ENCODE measurements around the gene PCDH11X.
A peak's percentile ranks its signal among the peaks of the same experiment; 100 is the strongest.
"Not testable (repeated sequence)": the region's sequence is repeated elsewhere in the genome, so short reads cannot be mapped to it uniquely, and the experiment has no call there.

PCDH11X gene

GRCh38 chrX:91779135-91779534, at the start of gene PCDH11X:
PCDH11X (plus strand) TSS chrX:91779375; CDS start chrX:91835505, 56,130 bp downstream.
- peak; percentile 36 for DNase-seq

GRCh38 chrX:91747446-91747845, 31.7 kb upstream of the PCDH11X start:
- not testable (repeated sequence) for DNase-seq

- DNase-seq: not testable (repeated sequence)
These were observed 26.2 kb upstream of the PCDH11X start for GRCh38 chrX:91753022-91753421.

GRCh38 chrX:91770619-91771488, 8.3 kb upstream of the PCDH11X start:
- DNase-seq: not testable (repeated sequence)

GRCh38 chrX:91773943-91774342, 5.2 kb upstream of the PCDH11X start:
- DNase-seq: not testable (repeated sequence)

GRCh38 chrX:91780008-91780407, 833 bp downstream of the PCDH11X start:
- DNase-seq: not testable (repeated sequence)

GRCh38 chrX:91780698-91781097, 1.5 kb downstream of the PCDH11X start:
- peak; percentile 36 for DNase-seq

GRCh38 chrX:91781553-91782298, 2.6 kb downstream of the PCDH11X start:
- DNase-seq: peak; percentile 39

- DNase-seq: not testable (repeated sequence)
These were observed 3.6 kb downstream of the PCDH11X start for GRCh38 chrX:91782825-91783224.

GRCh38 chrX:91817537-91817936, 38.4 kb downstream of the PCDH11X start:
- DNase-seq: not testable (repeated sequence)

GRCh38 chrX:91825321-91825720, 46.1 kb downstream of the PCDH11X start:
- not testable (repeated sequence) for DNase-seq

Measured in right forelimb (tissue), 1 donor.